Endothelial cell of umbilical vein (primary cell): Measurements from ENCODE around the gene SPAG6. TPM values are rescaled to one million over a fixed set of nuclear protein-coding genes. Genes with fewer than 3 reads are reported as not detected.

ENCODE experiments used
- BruUV-seq: library from RNA; stranded (reverse); fragments of 400-500 nt; replicated peaks from 2 replicates; lab custom pipeline; 2021; lab: Mats Ljungman, UMichigan
- CTCF ChIA-PET: fragments of 300-600, 350-600 bp; sonication (Branson Sonifier 250); formaldehyde crosslinking; loops from one replicate; lab custom pipeline; 2021; ENCODE audit warnings: antibody characterized with exemption, inconsistent platforms; lab: Charles Lee
- POLR2A ChIA-PET: fragments of 300-600, 350-600 bp; sonication (Branson Sonifier 250); formaldehyde crosslinking; loops from one replicate; lab custom pipeline; 2021; ENCODE audit warnings: antibody characterized with exemption, inconsistent platforms; lab: Charles Lee
- DNase-seq: peaks from one replicate; pipeline ENCODE4 v3.0.0-alpha.2; 2011; ENCODE audit warnings: low read depth, low spot score
- FAIRE-seq: peaks from 2 replicates; lab custom pipeline; 2011; peaks lifted over from hg19 to GRCh38; lab: Jason Lieb, UNC
- H2AFZ ChIP-seq: 2 replicates; pipeline ENCODE4 v1.6.0; 2012; ENCODE audit warnings: low read depth, low read length, control low read depth, inconsistent platforms
- H3K27ac ChIP-seq: 2 replicates; pipeline ENCODE4 v1.5.1; 2011; ENCODE audit warnings: low read depth, mild to moderate bottlenecking, control low read depth, low read length, moderate library complexity; ENCODE audit not compliant: insufficient read depth
- H3K27me3 ChIP-seq, 2 experiments: 2 replicates each; pipeline versions ENCODE4 v1.6.0 to v1.6.1; 2011; ENCODE audit warnings: low read length in 2 of 2, mixed read lengths in 1 of 2; ENCODE audit not compliant: control insufficient read depth in 2 of 2, insufficient read depth in 2 of 2
- H3K36me3 ChIP-seq, 2 experiments: 2 replicates in 1 of 2; 3 replicates in 1 of 2; pipeline ENCODE4 v1.5.1; 2011; ENCODE audit warnings: low read length in 2 of 2, mild to moderate bottlenecking in 1 of 2, moderate library complexity in 1 of 2; ENCODE audit not compliant: control insufficient read depth in 2 of 2, insufficient read depth in 2 of 2; ENCODE audit errors: extremely low read depth in 1 of 2
- H3K4me1 ChIP-seq: 3 replicates; pipeline ENCODE4 v1.5.1; 2011; ENCODE audit warnings: mild to moderate bottlenecking, low read length; ENCODE audit not compliant: control insufficient read depth, insufficient read depth; ENCODE audit errors: extremely low read depth
- H3K4me2 ChIP-seq: 2 replicates; pipeline ENCODE4 v1.6.1; 2011; ENCODE audit warnings: low read length, control low read depth, mixed read lengths; ENCODE audit not compliant: insufficient read depth
- H3K4me3 ChIP-seq, 3 experiments: fragments of 200-600 bp in 1 of 3; sonication (generic), shearing (Covaris generic) in 1 of 3; replicated peaks in 1 of 3; 2 replicates each; pipeline ENCODE4 v1.5.1; 2011 to 2016; ENCODE audit warnings: control low read depth in 3 of 3, low read length in 3 of 3, mild to moderate bottlenecking in 2 of 3, inconsistent platforms in 1 of 3, low read depth in 1 of 3, moderate library complexity in 1 of 3; ENCODE audit not compliant: insufficient read depth in 1 of 3
- H3K79me2 ChIP-seq: 2 replicates; pipeline ENCODE4 v1.6.0; 2012; ENCODE audit warnings: low read length, inconsistent platforms; ENCODE audit not compliant: control insufficient read depth, insufficient read depth
- H3K9ac ChIP-seq: replicated peaks from 2 replicates; pipeline ENCODE3; 2011; ENCODE audit warnings: low read length, control low read depth; ENCODE audit not compliant: insufficient read depth; ENCODE audit errors: extremely low read depth
- H3K9me1 ChIP-seq: replicated peaks from 3 replicates; pipeline ENCODE4 v1.6.0; 2011; ENCODE audit warnings: mild to moderate bottlenecking, low read length; ENCODE audit not compliant: control insufficient read depth, insufficient read depth; ENCODE audit errors: extremely low read depth
- H3K9me3 ChIP-seq: replicated peaks from 2 replicates; pipeline ENCODE4 v1.5.1; 2012; ENCODE audit warnings: low read length, inconsistent platforms; ENCODE audit not compliant: control insufficient read depth, insufficient read depth
- H4K20me1 ChIP-seq: replicated peaks from 2 replicates; pipeline ENCODE3; 2011; ENCODE audit warnings: mild to moderate bottlenecking, low read length; ENCODE audit not compliant: control insufficient read depth, insufficient read depth; ENCODE audit errors: extremely low read depth
- CTCF ChIP-seq, 2 donors: IDR thresholded peaks; 1 replicate in 1 of 2; 2 replicates in 1 of 2; pipeline ENCODE4 v1.5.1; 2011; ENCODE audit warnings: low read length in 2 of 2, mild to moderate bottlenecking in 2 of 2, moderate library complexity in 2 of 2, control low read depth in 1 of 2, inconsistent platforms in 1 of 2, low read depth in 1 of 2; ENCODE audit not compliant: insufficient read depth in 1 of 2; ENCODE audit errors: extremely low read depth in 1 of 2
- EZH2 ChIP-seq: IDR thresholded peaks from 2 replicates; pipeline ENCODE4 v1.6.1; 2012; ENCODE audit warnings: borderline replicate concordance, low read depth, mild to moderate bottlenecking, moderate library complexity, low read length, inconsistent platforms; ENCODE audit not compliant: severe bottlenecking
- FOS ChIP-seq: IDR thresholded peaks from 2 replicates; pipeline ENCODE4 v1.6.1; 2011; ENCODE audit warnings: mild to moderate bottlenecking, low read length, moderate library complexity, borderline replicate concordance; ENCODE audit not compliant: insufficient read depth
- GATA2 ChIP-seq: IDR thresholded peaks from 2 replicates; pipeline ENCODE4 v1.7.0; 2011; ENCODE audit warnings: low read depth, mild to moderate bottlenecking, moderate library complexity, mixed read lengths, low read length; ENCODE audit not compliant: insufficient read length, insufficient read depth
- JUN ChIP-seq: IDR thresholded peaks from 2 replicates; pipeline ENCODE4 v1.6.1; 2011; ENCODE audit warnings: borderline replicate concordance, low read depth; ENCODE audit not compliant: insufficient read length, insufficient read depth
- MAX ChIP-seq: IDR thresholded peaks from 2 replicates; pipeline ENCODE4 v1.6.1; 2011; ENCODE audit not compliant: insufficient read depth, insufficient read length
- POLR2A ChIP-seq: IDR thresholded peaks from 2 replicates; pipeline ENCODE4 v1.6.1; 2012; ENCODE audit warnings: low read depth, mild to moderate bottlenecking, control low read depth, low read length
- POLR2AphosphoS5 ChIP-seq: IDR thresholded peaks from 2 replicates; pipeline ENCODE4 v1.6.1; 2012; ENCODE audit warnings: low read depth, mild to moderate bottlenecking, control low read depth, low read length, moderate library complexity; ENCODE audit not compliant: insufficient read depth
- dilution Hi-C: fragments of 300-500 bp; cut with MboI; formaldehyde crosslinking; loops from one replicate; pipeline ENCODE4 v1.15.0; 2019; ENCODE audit warnings: low sequenced_read_pairs; ENCODE audit not compliant: extremely low pct_ligation_motif_present
- intact Hi-C: fragments of 100-400 bp; cut with micrococcal nuclease; formaldehyde crosslinking; loops from one replicate; pipeline ENCODE4 v1.10.0; 2022
- polyA plus RNA-seq, 4 experiments: library from polyadenylated mRNA; depleted of rRNA in 3 of 4; stranded (reverse) in 3 of 4; unstranded in 1 of 4; fragments of >200 nt; gene quantifications; 2 replicates each; pipeline versions ENCODE4 v1.2.1 to v1.2.3, GENCODE V29; 2011 to 2012; ENCODE audit warnings: missing spikeins in 1 of 4
- total RNA-seq: library from RNA; stranded (reverse); gene quantifications from 2 replicates; pipeline ENCODE4 v1.2.3, GENCODE V29; 2021

Gene SPAG6
- total and polyA plus RNA-seq, 2 donors (not counting 3 experiments of a cell fraction or from before 2014, with no cell fraction given): not detected

DNA sequence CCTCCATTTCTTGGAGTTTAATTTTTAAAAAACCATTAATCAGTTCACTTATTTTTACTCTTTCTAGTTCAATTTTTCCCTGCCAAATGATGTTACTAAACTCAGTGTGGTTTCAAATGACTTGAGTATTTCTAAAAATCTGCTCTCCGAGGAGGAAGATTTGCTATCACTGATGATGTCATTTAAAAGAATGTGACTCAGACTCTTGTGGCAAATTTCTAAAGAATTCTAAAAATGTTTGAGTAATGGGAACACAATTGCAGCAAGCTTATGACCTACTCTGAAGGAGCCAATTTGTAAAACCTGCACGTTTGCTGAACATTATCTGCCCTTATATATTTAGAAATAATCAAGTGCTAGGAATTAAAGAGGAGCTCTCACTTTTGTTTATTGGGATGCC, 88.6 kb downstream of the SPAG6 start:
- Histone ChIP-seq H3K9me3 (no peaks in the 10 kb centered on the region), H3K4me1 (peaks cover 37% of the 10 kb centered on the region), H3K27me3 (no peaks in the 10 kb centered on the region), H3K9ac (peak overlapping the region; percentile 22), H3K36me3 (no peaks in the 10 kb centered on the region), H3K4me3 (no peak overlapping the region), H3K9me1 (no peaks in the 10 kb centered on the region), H3K79me2 (peaks cover 2% of the 10 kb centered on the region), H3K27ac (peak overlapping the region; percentile 43), H2AFZ (no peak overlapping the region), H4K20me1 (no peaks in the 10 kb centered on the region), H3K4me2 (peak overlapping the region; percentile 42)
- intact Hi-C loops: loop anchor here (5.0 to 10.0 kb wide), 3 partner anchors 191 to 383 kb away; partner anchors contain the start of gene PIP4K2A
- ChIA-PET POLR2A (interaction anchor here (0.7 kb wide), 1 partner anchor 430 kb away, joined by 3 read pairs; the partner anchor contains the start of gene DNAJC1), CTCF (interaction anchor here (1.3 to 1.8 kb wide), 2 partner anchors 11 to 94 kb away, joined by 3 to 4 read pairs; no protein-coding TSS in a partner anchor)
- no peak for TF ChIP-seq POLR2A
- no peak for TF ChIP-seq POLR2AphosphoS5
- TF ChIP-seq EZH2: no peak
- TF ChIP-seq MAX: no peak
- TF ChIP-seq GATA2: no peak
- TF ChIP-seq CTCF (IDR thresholded peaks at IDR 0.05; ENCODE audit: extremely low read depth in 1 of 2, insufficient read depth in 1 of 2, low read depth in 1 of 2, low read length in 2 of 2): no peak
- TF ChIP-seq JUN: peak; percentile 92
- peak; percentile 78 for TF ChIP-seq FOS
- dilution Hi-C loops: no loop called here
- FAIRE-seq (peak; percentile 88), DNase-seq (peak; percentile 61)
- BruUV-seq: no TSS peak
